ENCODE measurements around the gene PFKFB4.

Gene PFKFB4

GRCh38 chr3:48600711-48601621, 44.4 kb upstream of the PFKFB4 start:
- H3K4me3 ChIP-seq (ENCODE audit: low read depth, low read length): no peak overlapping the region
- 0 out of 2 replicates have a peak, but pooled peaks have one; percentile 18 for TF ChIP-seq GLIS2 (tag by site-specific recombination; IDR thresholded peaks at IDR 0.05)
- 0 out of 2 replicates have a peak, but pooled peaks have one; percentile 10 for TF ChIP-seq ZNF600 (tag by site-specific recombination; IDR thresholded peaks at IDR 0.05)
- TF ChIP-seq ZBTB48 (tag by site-specific recombination; IDR thresholded peaks at IDR 0.05): no peak
- no peak overlapping the region for H3K27ac ChIP-seq (ENCODE audit: extremely low read depth, low read depth, low read length)
- CTCF ChIA-PET: interaction anchor here (0.7 kb wide), 1 partner anchor 10 kb away, joined by 3 read pairs; no protein-coding TSS in a partner anchor
- no peaks in the 10 kb centered on the region for H3K9me3 ChIP-seq (ENCODE audit: control insufficient read depth, insufficient read depth, low read depth, low read length)
- H3K4me1 ChIP-seq (ENCODE audit: control insufficient read depth, insufficient read depth, low read length): no peaks in the 10 kb centered on the region; the same call in 1 of the 2 replicates
- POLR2A ChIA-PET: interaction anchor here (1.0 kb wide), 1 partner anchor 23 kb away, joined by 5 read pairs; no protein-coding TSS in a partner anchor
- peaks cover 6 to 91% of the 10 kb centered on the region in 2 experiments; a peak in 2 of 3 replicates for H3K36me3 ChIP-seq (ENCODE audit: control insufficient read depth in 2 of 2, insufficient read depth in 1 of 2, low read length in 2 of 2)

GRCh38 chr3:48599509-48600285, 43.1 kb upstream of the PFKFB4 start:
- no peak overlapping the region for H3K4me3 ChIP-seq (ENCODE audit: low read depth, low read length)
- no peaks in the 10 kb centered on the region; the same call in 1 of the 2 replicates for H3K4me1 ChIP-seq (ENCODE audit: control insufficient read depth, insufficient read depth, low read length)
- ChIA-PET POLR2A (interaction anchor here (1.8 kb wide), 1 partner anchor 36 kb away, joined by 5 read pairs; the partner anchor contains the start of gene SLC26A6), CTCF (no interaction called here)
- H3K27ac ChIP-seq (ENCODE audit: extremely low read depth, low read depth, low read length): no peak overlapping the region
- peak; percentile 56 for TF ChIP-seq ZNF335 (tag by site-specific recombination; conservative IDR thresholded peaks at IDR 0.05)
- no peak for TF ChIP-seq ZNF548 (tag by site-specific recombination; IDR thresholded peaks at IDR 0.05)
- no peak for TF ChIP-seq ZXDB (tag by site-specific recombination; IDR thresholded peaks at IDR 0.05)
- no peak for TF ChIP-seq ZBTB21 (tag by site-specific recombination; IDR thresholded peaks at IDR 0.05)
- H3K9me3 ChIP-seq (ENCODE audit: control insufficient read depth, insufficient read depth, low read depth, low read length): no peaks in the 10 kb centered on the region
- H3K36me3 ChIP-seq (ENCODE audit: control insufficient read depth in 2 of 2, insufficient read depth in 1 of 2, low read length in 2 of 2): peaks cover 6 to 79% of the 10 kb centered on the region in 2 experiments; a peak in 2 of 3 replicates

GRCh38 chr3:48599077-48599501, 42.5 kb upstream of the PFKFB4 start:
- H3K36me3 ChIP-seq (ENCODE audit: control insufficient read depth in 2 of 2, insufficient read depth in 1 of 2, low read length in 2 of 2): peaks cover 6 to 72% of the 10 kb centered on the region in 2 experiments; a peak in 2 of 3 replicates
- POLR2A ChIA-PET: interaction anchor here (1.8 kb wide), 1 partner anchor 36 kb away, joined by 5 read pairs; the partner anchor contains the start of gene SLC26A6
- peak overlapping the region; percentile 64 for H3K27ac ChIP-seq (ENCODE audit: extremely low read depth, low read depth, low read length)
- CTCF ChIA-PET: no interaction called here
- no peak overlapping the region for H3K4me3 ChIP-seq (ENCODE audit: low read depth, low read length)
- H3K4me1 ChIP-seq (ENCODE audit: control insufficient read depth, insufficient read depth, low read length): no peaks in the 10 kb centered on the region; the same call in 1 of the 2 replicates
- no peak for TF ChIP-seq ZSCAN16 (tag by site-specific recombination; IDR thresholded peaks at IDR 0.05)
- peak; percentile 88 for TF ChIP-seq ZNF600 (tag by site-specific recombination; IDR thresholded peaks at IDR 0.05)
- TF ChIP-seq ZNF596 (tag by site-specific recombination; IDR thresholded peaks at IDR 0.05): no peak
- H3K9me3 ChIP-seq (ENCODE audit: control insufficient read depth, insufficient read depth, low read depth, low read length): no peaks in the 10 kb centered on the region

GRCh38 chr3:48598323-48599076, 41.9 kb upstream of the PFKFB4 start:
- H3K4me3 ChIP-seq (ENCODE audit: low read depth, low read length): no peak overlapping the region
- CTCF ChIA-PET: no interaction called here
- H3K27ac ChIP-seq (ENCODE audit: extremely low read depth, low read depth, low read length): peak overlapping the region; percentile 64
- peaks cover 6 to 67% of the 10 kb centered on the region in 2 experiments; a peak in 2 of 3 replicates for H3K36me3 ChIP-seq (ENCODE audit: control insufficient read depth in 2 of 2, insufficient read depth in 1 of 2, low read length in 2 of 2)
- no peaks in the 10 kb centered on the region for H3K9me3 ChIP-seq (ENCODE audit: control insufficient read depth, insufficient read depth, low read depth, low read length)
- no peaks in the 10 kb centered on the region; the same call in 1 of the 2 replicates for H3K4me1 ChIP-seq (ENCODE audit: control insufficient read depth, insufficient read depth, low read length)
- POLR2A ChIA-PET: interaction anchor here (0.8 to 2.3 kb wide), 4 partner anchors 37 to 153 kb away, joined by 3 to 8 read pairs (median 4); partner anchors contain the start of gene SLC26A6
- TF ChIP-seq ZNF366 (tag by site-specific recombination; conservative IDR thresholded peaks at IDR 0.05) (peak; percentile 67), ZNF76 (tag by site-specific recombination; IDR thresholded peaks at IDR 0.05; ENCODE audit: borderline replicate concordance, low read depth) (no peak), ZNF248 (tag by site-specific recombination; IDR thresholded peaks at IDR 0.05) (no peak), ZNF416 (tag by site-specific recombination; IDR thresholded peaks at IDR 0.05) (no peak), ZNF223 (tag by site-specific recombination; IDR thresholded peaks at IDR 0.05) (no peak), SP2 (tag by site-specific recombination; IDR thresholded peaks at IDR 0.05) (peak; percentile 40), ZNF221 (tag by site-specific recombination; IDR thresholded peaks at IDR 0.05; ENCODE audit: borderline replicate concordance) (no peak), OSR2 (tag by site-specific recombination; IDR thresholded peaks at IDR 0.05) (peak; percentile 67), ZNF140 (tag by site-specific recombination; IDR thresholded peaks at IDR 0.05) (no peak)
- TF ChIP-seq, protein P1, sequence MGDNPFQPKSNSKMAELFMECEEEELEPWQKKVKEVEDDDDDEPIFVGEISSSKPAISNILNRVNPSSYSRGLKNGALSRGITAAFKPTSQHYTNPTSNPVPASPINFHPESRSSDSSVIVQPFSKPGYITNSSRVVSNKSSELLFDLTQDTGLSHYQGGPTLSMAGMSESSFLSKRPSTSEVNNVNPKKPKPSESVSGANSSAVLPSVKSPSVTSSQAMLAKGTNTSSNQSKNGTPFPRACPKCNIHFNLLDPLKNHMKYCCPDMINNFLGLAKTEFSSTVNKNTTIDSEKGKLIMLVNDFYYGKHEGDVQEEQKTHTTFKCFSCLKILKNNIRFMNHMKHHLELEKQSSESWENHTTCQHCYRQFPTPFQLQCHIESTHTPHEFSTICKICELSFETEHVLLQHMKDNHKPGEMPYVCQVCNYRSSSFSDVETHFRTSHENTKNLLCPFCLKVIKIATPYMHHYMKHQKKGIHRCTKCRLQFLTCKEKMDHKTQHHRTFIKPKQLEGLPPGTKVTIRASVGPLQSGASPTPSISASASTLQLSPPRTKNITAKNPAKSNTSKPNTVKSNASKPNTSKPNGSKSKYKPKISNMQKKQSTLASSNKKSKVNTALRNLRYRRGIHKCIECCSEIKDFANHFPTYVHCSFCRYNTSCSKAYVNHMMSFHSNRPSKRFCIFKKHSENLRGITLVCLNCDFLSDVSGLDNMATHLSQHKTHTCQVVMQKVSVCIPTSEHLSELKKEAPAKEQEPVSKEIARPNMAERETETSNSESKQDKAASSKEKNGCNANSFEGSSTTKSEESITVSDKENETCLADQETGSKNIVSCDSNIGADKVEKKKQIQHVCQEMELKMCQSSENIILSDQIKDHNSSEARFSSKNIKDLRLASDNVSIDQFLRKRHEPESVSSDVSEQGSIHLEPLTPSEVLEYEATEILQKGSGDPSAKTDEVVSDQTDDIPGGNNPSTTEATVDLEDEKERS (tag by site-specific recombination; IDR thresholded peaks at IDR 0.05): no peak
